ENCODE results near the gene EIF2B1.

DNA sequence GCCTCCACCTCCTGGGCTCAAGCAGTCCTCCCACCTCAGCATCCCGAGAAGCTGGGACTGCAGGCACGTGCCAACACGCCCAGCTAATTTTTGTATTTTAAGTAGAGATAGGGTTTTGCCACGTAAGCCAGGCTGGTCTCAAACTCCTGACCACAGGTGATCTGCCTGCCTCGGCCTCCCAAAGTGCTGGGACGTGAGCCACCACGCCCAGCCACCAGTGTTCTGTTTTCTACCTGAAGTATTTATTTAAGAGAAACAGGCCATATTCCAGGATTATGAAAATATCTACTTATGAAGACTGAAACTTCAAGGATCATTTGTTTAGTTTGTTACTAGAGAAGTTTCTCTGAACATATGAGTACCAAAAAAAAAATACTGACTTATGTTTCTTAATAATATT lies 10.4 kb upstream of the EIF2B1 start:
- TF ChIP-seq CTCF (IDR thresholded peaks at IDR 0.05) (no peak), EZH2 (IDR thresholded peaks at IDR 0.05; ENCODE audit: borderline replicate concordance, insufficient read depth, low read depth, low read length, poor library complexity, severe bottlenecking) (no peak)
